ENCODE measurements around the gene TFCP2L1.
"Not testable (repeated sequence)": the region's sequence is repeated elsewhere in the genome, so short reads cannot be mapped to it uniquely, and the experiment has no call there.

Gene TFCP2L1

GRCh38 chr2:121284463-121285449 lies at the start of gene TFCP2L1:
TFCP2L1 (minus strand) TSS chr2:121285202; CDS start chr2:121285109, 93 bp downstream.
- no peak for DNase-seq

GRCh38 chr2:121333834-121334558 lies 49.0 kb upstream of the TFCP2L1 start:
- no peak for DNase-seq

- DNase-seq: no peak
Observed at GRCh38 chr2:121333231-121333630, 48.2 kb upstream of the TFCP2L1 start.

- not testable (repeated sequence) for DNase-seq
Observed at GRCh38 chr2:121331324-121331723, 46.3 kb upstream of the TFCP2L1 start.

GRCh38 chr2:121330921-121331320 lies 45.9 kb upstream of the TFCP2L1 start:
- no peak for DNase-seq

- no peak for DNase-seq
Observed at GRCh38 chr2:121329786-121330185, 44.8 kb upstream of the TFCP2L1 start.

- no peak for DNase-seq
Observed at GRCh38 chr2:121326628-121327027, 41.6 kb upstream of the TFCP2L1 start.

GRCh38 chr2:121324601-121325000 lies 39.6 kb upstream of the TFCP2L1 start:
- no peak for DNase-seq

GRCh38 chr2:121321476-121321875 lies 36.5 kb upstream of the TFCP2L1 start:
- DNase-seq: no peak

- DNase-seq: no peak
Observed at GRCh38 chr2:121319941-121320340, 34.9 kb upstream of the TFCP2L1 start.

- no peak for DNase-seq
Observed at GRCh38 chr2:121316986-121317385, 32.0 kb upstream of the TFCP2L1 start.

- not testable (repeated sequence) for DNase-seq
Observed at GRCh38 chr2:121313701-121314100, 28.7 kb upstream of the TFCP2L1 start.

- DNase-seq: no peak
Observed at GRCh38 chr2:121309801-121310200, 24.8 kb upstream of the TFCP2L1 start.

- DNase-seq: no peak
Observed at GRCh38 chr2:121309323-121309722, 24.3 kb upstream of the TFCP2L1 start.

- DNase-seq: no peak
Observed at GRCh38 chr2:121307048-121307447, 22.0 kb upstream of the TFCP2L1 start.

- no peak for DNase-seq
Observed at GRCh38 chr2:121304941-121305340, 19.9 kb upstream of the TFCP2L1 start.

GRCh38 chr2:121303531-121304263 lies 18.7 kb upstream of the TFCP2L1 start:
- no peak for DNase-seq

- not testable (repeated sequence) for DNase-seq
Observed at GRCh38 chr2:121301190-121301589, 16.2 kb upstream of the TFCP2L1 start.

- no peak for DNase-seq
Observed at GRCh38 chr2:121298476-121298875, 13.5 kb upstream of the TFCP2L1 start.

GRCh38 chr2:121297866-121298265 lies 12.9 kb upstream of the TFCP2L1 start:
- DNase-seq: not testable (repeated sequence)

- peak; percentile 78 for DNase-seq
Observed at GRCh38 chr2:121297217-121297830, 12.3 kb upstream of the TFCP2L1 start.

- DNase-seq: no peak
Observed at GRCh38 chr2:121295911-121296650, 11.1 kb upstream of the TFCP2L1 start.

Data from NCI-H1694 treated with DMSO at 0.1 percent for 48 hours (cell line).